ENCODE results near the gene ELMO1.

The ELMO1 gene

GRCh38 chr7:37385787-37386186 lies 62.9 kb downstream of the ELMO1 start:
- in situ Hi-C loops (cut with HindIII; ENCODE audit: low pct_unique_long_range_greater_than_20kb, low sequenced_read_pairs), result no loop called here
- DNase-seq (ENCODE audit: low read depth in 1 of 2, low spot score in 1 of 2), result no peak
- no peak for TF ChIP-seq JUND (IDR thresholded peaks at IDR 0.05; ENCODE audit: low read depth)

- TF ChIP-seq JUND (IDR thresholded peaks at IDR 0.05; ENCODE audit: low read depth), result no peak
- in situ Hi-C loops (cut with HindIII; ENCODE audit: low pct_unique_long_range_greater_than_20kb, low sequenced_read_pairs), result no loop called here
- no peak for DNase-seq (ENCODE audit: low read depth in 1 of 2, low spot score in 1 of 2)
Observed at GRCh38 chr7:37382546-37383088, 66.0 kb downstream of the ELMO1 start.

GRCh38 chr7:37380831-37381230 lies 67.8 kb downstream of the ELMO1 start:
- TF ChIP-seq JUND (IDR thresholded peaks at IDR 0.05; ENCODE audit: low read depth), result no peak
- DNase-seq (ENCODE audit: low read depth in 1 of 2, low spot score in 1 of 2), result no peak
- in situ Hi-C loops (cut with HindIII; ENCODE audit: low pct_unique_long_range_greater_than_20kb, low sequenced_read_pairs), result no loop called here

- no peak for TF ChIP-seq JUND (IDR thresholded peaks at IDR 0.05; ENCODE audit: low read depth)
- DNase-seq (ENCODE audit: low read depth in 1 of 2, low spot score in 1 of 2), result no peak
- in situ Hi-C loops (cut with HindIII; ENCODE audit: low pct_unique_long_range_greater_than_20kb, low sequenced_read_pairs), result no loop called here
Observed at GRCh38 chr7:37379546-37380277, 69.0 kb downstream of the ELMO1 start.

- in situ Hi-C loops (cut with HindIII; ENCODE audit: low pct_unique_long_range_greater_than_20kb, low sequenced_read_pairs), result no loop called here
- TF ChIP-seq JUND (IDR thresholded peaks at IDR 0.05; ENCODE audit: low read depth), result no peak
- no peak for DNase-seq (ENCODE audit: low read depth in 1 of 2, low spot score in 1 of 2)
Observed at GRCh38 chr7:37377231-37377630, 71.4 kb downstream of the ELMO1 start.

GRCh38 chr7:37376386-37376785 lies 72.3 kb downstream of the ELMO1 start:
- no peak for DNase-seq (ENCODE audit: low read depth in 1 of 2, low spot score in 1 of 2)
- in situ Hi-C loops (cut with HindIII; ENCODE audit: low pct_unique_long_range_greater_than_20kb, low sequenced_read_pairs), result no loop called here
- TF ChIP-seq JUND (IDR thresholded peaks at IDR 0.05; ENCODE audit: low read depth), result no peak

GRCh38 chr7:37372750-37373149 lies 75.9 kb downstream of the ELMO1 start:
- no peak for TF ChIP-seq JUND (IDR thresholded peaks at IDR 0.05; ENCODE audit: low read depth)
- in situ Hi-C loops (cut with HindIII; ENCODE audit: low pct_unique_long_range_greater_than_20kb, low sequenced_read_pairs), result no loop called here
- peak in 1 of 2 experiments; percentile 57 for DNase-seq (ENCODE audit: low read depth in 1 of 2, low spot score in 1 of 2)

GRCh38 chr7:37371755-37372154 lies 76.9 kb downstream of the ELMO1 start:
- no peak for DNase-seq (ENCODE audit: low read depth in 1 of 2, low spot score in 1 of 2)
- in situ Hi-C loops (cut with HindIII; ENCODE audit: low pct_unique_long_range_greater_than_20kb, low sequenced_read_pairs), result no loop called here

GRCh38 chr7:37369906-37370305 lies 78.8 kb downstream of the ELMO1 start:
- in situ Hi-C loops (cut with HindIII; ENCODE audit: low pct_unique_long_range_greater_than_20kb, low sequenced_read_pairs), result no loop called here
- DNase-seq (ENCODE audit: low read depth in 1 of 2, low spot score in 1 of 2), result no peak
- TF ChIP-seq JUND (IDR thresholded peaks at IDR 0.05; ENCODE audit: low read depth), result no peak

More at GRCh38 chr7:37371755-37372154, 76.9 kb downstream of the ELMO1 start:
- TF ChIP-seq JUND (IDR thresholded peaks at IDR 0.05; ENCODE audit: low read depth), result no peak

GRCh38 chr7:37368540-37368939 lies 80.1 kb downstream of the ELMO1 start:
- in situ Hi-C loops (cut with HindIII; ENCODE audit: low pct_unique_long_range_greater_than_20kb, low sequenced_read_pairs), result no loop called here
- TF ChIP-seq JUND (IDR thresholded peaks at IDR 0.05; ENCODE audit: low read depth), result no peak
- no peak for DNase-seq (ENCODE audit: low read depth in 1 of 2, low spot score in 1 of 2)

GRCh38 chr7:37367010-37367409 lies 81.7 kb downstream of the ELMO1 start:
- DNase-seq (ENCODE audit: low read depth in 1 of 2, low spot score in 1 of 2), result no peak
- in situ Hi-C loops (cut with HindIII; ENCODE audit: low pct_unique_long_range_greater_than_20kb, low sequenced_read_pairs), result no loop called here
- TF ChIP-seq JUND (IDR thresholded peaks at IDR 0.05; ENCODE audit: low read depth), result no peak

GRCh38 chr7:37366445-37366844 lies 82.2 kb downstream of the ELMO1 start:
- in situ Hi-C loops (cut with HindIII; ENCODE audit: low pct_unique_long_range_greater_than_20kb, low sequenced_read_pairs), result no loop called here
- no peak for TF ChIP-seq JUND (IDR thresholded peaks at IDR 0.05; ENCODE audit: low read depth)
- no peak for DNase-seq (ENCODE audit: low read depth in 1 of 2, low spot score in 1 of 2)

- no peak for TF ChIP-seq JUND (IDR thresholded peaks at IDR 0.05; ENCODE audit: low read depth)
- no peak for DNase-seq (ENCODE audit: low read depth in 1 of 2, low spot score in 1 of 2)
- in situ Hi-C loops (cut with HindIII; ENCODE audit: low pct_unique_long_range_greater_than_20kb, low sequenced_read_pairs), result no loop called here
Observed at GRCh38 chr7:37365405-37365804, 83.3 kb downstream of the ELMO1 start.

- in situ Hi-C loops (cut with HindIII; ENCODE audit: low pct_unique_long_range_greater_than_20kb, low sequenced_read_pairs), result no loop called here
- TF ChIP-seq JUND (IDR thresholded peaks at IDR 0.05; ENCODE audit: low read depth), result no peak
- DNase-seq (ENCODE audit: low read depth in 1 of 2, low spot score in 1 of 2), result no peak
Observed at GRCh38 chr7:37364856-37365255, 83.8 kb downstream of the ELMO1 start.
